Activated CD4-positive, alpha-beta T cell treated with anti-CD3 and anti-CD28 coated beads, Interleukin-2, amount 50 U/mL, for 24 hours (primary cell): ENCODE measurements around the gene ATP5F1A.
"Not testable (repeated sequence)": the region's sequence is repeated elsewhere in the genome, so short reads cannot be mapped to it uniquely, and the experiment has no call there.

Experiments used
- DNase-seq, 2 donors: peaks; one replicate each; pipeline ENCODE4 v3.0.0-alpha.2; 2020; ENCODE audit warnings: low read depth in 1 of 2, low spot score in 1 of 2

ATP5F1A gene

DNA sequence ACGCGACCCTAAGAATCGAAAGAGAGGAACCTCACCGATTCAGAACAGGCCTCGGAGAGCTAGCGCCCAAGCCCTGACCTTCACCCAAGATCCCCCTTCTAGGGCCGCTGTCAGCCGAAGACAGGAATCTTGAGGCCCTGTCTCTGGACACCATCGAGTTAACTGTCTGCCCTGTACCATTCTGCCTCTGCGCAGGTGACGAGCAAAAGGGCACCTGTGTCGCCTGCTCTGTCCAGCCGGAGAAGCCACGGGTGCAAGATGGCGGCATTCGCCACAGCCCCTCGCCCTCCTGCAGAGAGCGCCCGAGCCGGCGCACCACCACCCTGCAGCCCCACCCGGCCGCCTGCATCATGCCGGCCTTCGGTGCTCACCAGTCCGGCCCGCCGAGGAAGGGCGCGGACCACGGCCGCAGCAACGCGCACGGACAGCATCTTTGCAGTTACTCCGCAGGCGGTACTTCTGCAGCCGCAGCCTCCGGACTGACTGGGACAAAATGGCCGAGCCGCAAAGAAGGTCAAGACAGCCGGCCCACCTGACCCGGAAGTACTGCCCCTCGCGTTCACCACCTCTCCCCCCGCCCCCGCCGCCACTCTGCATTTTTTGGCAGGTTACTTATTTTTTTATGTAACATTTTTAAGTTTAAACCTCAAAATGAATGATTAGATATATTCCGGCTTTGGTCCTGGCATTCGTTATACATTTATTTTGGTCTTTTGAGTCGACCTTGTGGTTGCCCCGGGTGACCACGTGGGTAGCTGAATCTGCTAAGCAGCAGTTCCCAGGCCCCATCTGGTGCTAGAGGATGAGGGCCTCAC is at the start of gene ATP5F1A:
Gene ATP5F1A (minus strand): TSS at position 496 of the 815 bp plus-strand sequence. CDS start 65 bp downstream, at position 431.
- peak; percentile 69 to 86 for DNase-seq

DNA sequence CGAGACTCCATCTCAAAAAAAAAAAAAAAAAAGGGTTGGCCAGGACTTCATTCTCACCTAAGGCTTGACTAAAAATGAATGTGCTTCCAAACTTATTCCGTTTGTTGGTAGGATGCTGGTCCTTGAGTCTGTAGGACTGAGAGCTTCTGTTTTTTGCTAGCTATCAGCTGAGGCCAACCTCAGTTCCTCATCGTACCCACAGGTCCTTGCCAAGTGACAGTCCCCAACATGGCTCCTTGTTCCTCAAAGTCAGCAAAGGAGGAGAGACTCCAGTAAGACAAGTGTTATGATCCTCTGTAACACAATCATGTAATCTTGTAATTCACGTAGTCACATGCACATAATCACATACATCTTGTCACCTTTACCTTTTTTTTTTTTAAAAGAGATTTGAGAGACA is 43.1 kb upstream of the ATP5F1A start:
- no peak for DNase-seq

DNA sequence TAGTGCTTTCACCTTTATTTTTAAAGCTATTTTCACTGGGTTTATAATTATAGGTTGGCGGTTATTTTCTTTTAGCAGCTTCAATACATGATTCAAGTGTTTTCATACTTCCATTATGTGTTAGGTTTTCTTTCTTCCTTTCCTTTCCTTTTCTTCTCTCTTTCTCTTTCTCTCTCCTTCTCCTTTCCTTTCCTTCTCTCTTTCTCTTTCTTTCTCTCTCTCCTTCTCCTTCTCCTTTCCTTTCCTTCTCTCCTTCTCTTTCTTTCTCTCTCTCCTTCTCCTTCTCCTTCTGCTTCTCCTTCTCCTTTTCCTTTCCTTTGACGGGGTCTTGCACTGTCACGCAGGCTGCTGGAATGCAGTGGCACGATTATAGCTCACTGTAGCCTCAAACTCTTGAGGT is 42.1 kb upstream of the ATP5F1A start:
- no peak for DNase-seq

DNA sequence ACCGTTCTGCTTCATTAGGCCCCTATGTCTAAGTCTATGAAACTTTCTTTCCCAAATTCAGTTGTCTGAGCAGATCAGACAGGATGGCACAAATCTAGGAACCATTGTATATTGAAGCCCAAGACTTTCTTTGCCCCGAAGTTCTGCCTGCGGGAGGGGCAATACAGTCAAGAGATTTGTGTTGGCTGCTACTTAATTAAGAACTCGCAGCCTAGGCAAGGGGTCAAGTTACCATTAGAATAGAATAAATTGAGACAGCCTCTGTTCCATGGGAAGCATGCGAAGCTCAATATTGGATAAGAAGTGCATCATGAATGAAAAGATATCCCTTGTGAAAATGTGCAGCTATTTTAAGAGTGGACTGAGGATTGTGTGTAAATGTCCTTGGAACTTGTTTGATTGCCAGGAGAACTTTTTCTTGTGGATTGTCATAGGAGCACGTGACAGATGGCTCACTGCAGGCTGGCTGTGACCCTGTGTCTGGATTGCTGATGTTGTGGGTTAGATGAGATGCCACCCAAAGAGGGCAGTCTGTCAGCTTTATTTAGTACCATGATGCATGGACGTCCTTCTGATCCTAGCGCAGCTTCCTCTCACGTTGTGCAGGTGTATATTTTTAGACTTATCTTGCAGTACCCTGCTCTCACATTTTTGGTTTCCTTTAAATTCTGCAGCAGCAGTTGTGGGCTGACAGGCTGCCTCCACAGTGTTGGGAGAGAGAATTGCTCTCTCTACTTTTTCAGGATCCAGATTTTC is 37.0 kb upstream of the ATP5F1A start:
- DNase-seq, result no peak

DNA sequence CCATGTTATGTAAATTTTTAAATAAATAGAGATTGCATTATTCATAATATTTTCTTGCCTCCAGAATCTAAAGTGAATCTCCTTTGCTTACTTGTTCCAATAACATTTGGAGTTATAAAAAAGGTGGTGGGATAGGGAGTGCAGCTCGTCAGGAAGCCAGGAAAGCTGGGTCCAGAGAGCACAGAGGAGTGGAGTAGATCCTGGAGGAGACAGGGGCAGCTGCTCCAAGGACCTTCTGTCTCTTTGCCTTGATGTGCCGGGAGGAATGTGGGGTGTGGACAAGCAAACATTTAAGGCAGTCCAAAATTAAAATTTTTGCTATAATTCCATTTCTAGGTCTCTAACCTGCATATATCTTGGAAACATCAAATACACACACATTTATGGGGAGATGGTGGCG is 35.4 kb upstream of the ATP5F1A start:
- no peak for DNase-seq

DNA sequence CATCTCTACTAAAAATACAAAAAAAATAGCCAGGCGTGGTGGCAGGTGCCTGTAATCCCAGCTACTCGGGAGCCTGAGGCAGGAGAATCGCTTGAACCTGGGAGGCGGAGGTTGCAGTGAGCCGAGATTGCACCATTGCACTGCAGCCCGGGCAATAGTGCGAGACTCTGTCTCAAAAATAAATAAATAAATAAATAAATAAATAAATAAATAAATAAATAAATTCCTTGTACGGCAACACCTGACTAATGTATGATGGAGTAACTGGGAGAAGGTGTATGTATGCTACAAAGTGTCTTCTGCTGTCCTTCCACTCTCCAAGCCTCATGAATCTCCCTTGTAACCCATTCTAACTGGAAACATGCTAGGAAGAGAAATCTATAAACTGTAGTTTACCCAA is 32.5 kb upstream of the ATP5F1A start:
- not testable (repeated sequence) for DNase-seq

DNA sequence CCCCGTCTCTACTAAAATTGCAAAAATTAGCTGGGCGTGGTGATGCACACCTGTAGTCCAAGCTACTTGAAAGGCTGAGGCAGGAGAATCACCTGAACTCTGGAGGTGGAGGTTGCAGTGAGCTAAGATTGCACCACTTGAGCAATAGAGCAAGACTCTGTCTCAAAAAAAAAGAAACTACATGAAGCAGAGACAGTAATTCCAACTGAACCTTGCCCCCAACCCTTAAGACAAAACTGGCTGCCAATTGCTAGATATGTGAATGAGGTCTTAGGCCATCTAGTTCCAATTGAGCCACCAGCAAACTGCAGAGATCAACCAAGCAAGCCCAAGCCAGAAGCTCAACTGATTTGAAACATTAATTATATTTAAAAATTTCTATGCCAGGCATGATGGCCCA is 32.0 kb upstream of the ATP5F1A start:
- no peak for DNase-seq

DNA sequence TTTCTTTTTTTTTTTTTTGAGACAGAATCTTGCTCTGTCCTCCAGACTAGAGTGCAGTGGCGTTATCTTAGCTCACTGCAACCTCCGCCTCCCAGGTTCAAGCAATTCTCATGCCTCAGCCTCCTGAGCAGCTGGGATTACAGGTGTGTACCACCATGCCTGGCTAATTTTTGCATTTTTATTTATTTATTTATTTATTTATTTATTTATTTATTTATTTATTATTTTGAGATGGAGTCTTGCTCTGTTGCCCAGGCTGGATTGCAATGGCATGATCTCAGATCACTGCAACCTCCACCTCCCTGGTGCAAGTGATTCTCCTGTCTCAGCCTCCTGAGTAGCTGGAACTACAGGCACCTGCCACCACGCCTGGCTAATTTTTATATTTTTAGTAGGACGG is 28.5 kb upstream of the ATP5F1A start:
- not testable (repeated sequence) for DNase-seq

DNA sequence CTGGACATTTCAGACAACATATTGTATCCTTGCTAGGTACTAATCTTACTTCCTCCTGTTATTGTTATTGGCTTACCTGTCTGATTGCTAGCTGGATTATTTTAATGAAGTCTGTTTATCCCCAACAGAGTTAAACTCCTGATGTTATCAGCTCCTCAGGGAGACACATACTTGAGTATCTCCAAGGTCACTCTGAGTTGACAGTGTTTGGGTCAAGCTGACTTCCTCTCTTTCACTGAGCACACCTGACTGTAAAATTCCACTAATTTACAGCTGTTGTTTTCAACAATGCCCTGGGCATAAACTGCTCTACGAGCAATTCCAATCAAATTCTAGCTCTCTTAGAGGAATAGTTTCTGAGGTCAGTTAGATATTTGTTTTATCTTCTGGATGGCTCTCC is 15.7 kb upstream of the ATP5F1A start:
- no peak for DNase-seq

DNA sequence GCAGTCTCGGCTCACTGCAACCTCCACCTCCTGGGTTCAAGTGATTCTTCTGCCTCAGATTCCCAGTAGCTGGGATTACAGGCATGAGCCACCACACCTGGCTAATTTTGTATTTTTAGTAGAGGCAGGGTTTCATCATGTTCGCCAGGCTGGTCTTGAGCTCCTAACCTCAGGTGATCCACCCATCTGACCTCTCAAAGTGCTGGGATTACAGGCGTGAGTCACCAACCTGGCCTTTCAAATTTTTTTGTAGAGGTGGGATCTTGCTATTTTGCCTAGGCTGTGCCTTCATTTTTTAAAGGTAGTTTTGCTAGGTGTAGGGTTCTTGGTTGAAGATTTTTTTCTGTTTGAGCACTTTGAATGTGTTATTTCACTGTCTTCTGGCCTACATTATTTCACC is 12.3 kb upstream of the ATP5F1A start:
- DNase-seq, result no peak

DNA sequence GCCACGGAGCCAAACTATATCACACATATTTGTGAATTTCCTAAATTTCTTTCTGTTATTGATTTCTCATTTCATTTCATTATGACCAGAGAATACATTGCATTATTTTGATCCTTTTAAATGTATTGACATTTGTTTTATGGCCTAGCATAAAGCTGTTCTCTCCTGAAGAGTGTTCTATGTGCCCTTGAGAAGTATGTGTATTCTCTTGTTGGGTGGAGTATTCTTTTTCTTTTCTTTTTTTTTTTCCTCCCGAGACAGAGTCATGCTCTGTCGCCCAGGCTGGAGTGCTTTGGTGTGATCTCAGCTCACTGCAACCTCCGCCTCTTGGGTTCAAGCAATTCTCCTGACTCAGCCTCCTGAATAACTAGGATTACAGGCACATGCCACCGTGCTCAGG is 11.3 kb upstream of the ATP5F1A start:
- DNase-seq, result no peak

DNA sequence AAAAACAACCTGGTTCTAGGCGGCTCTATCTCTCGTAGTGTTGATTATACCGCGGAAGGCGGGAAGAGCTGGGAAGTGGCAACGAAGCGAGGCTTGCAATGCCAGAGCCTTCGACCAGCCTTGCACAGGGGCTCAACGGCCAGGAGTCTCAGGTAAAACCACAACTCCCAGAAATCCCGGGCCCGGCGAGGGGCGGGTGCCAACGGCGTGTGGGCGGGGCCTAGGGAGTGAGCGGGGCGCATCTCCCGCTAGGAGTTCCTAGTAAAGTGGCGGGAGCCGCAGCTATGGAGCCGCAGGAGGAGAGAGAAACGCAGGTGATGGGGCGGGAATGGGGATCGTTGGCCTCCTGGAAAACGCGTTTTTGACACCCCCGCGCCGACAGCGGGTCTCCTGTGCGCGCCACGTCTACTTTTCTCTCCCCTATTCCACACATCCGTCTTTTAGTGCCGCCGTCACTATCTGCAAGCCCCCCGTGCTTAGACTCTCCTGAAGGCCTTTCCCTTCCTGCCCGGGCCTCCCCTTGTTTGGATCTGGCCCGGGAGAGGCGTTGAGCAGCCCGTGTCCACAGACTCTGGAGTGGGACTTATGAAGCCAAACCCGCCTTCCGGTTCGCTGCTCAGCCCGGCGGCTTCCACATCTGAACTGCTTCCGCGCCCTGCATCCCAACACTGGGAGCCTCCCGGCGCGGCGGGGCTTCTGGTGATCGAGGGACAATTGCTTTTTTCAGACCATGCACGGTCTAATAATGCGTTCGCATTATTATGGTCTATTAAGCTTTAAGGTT is 6.2 kb upstream of the ATP5F1A start, which contains the start of gene HAUS1:
Gene HAUS1 (plus strand): TSS at position 258 of the 784 bp plus-strand sequence. CDS start 27 bp downstream, at position 285.
- peak; percentile 61 to 83 for DNase-seq

DNA sequence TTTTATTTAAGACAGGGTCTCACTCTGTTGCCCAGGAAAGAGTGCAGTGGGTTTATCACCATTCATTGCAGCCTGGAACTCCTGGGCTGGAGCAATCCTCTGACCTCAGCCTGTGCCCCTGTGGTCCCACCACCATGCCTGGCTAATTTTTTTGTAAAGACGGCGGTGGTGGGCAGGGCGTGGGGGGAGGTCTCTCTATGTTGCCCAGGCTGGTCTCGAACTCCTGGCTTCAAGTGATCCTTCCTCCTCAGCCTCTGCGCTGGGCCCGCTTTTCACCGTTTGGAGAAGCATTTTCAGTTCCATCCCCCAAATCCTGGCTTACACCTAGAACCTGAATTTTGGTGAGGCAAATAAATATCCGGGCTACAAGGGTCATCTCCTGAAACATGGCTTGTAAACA is 1.4 kb upstream of the ATP5F1A start:
- no peak for DNase-seq

DNA sequence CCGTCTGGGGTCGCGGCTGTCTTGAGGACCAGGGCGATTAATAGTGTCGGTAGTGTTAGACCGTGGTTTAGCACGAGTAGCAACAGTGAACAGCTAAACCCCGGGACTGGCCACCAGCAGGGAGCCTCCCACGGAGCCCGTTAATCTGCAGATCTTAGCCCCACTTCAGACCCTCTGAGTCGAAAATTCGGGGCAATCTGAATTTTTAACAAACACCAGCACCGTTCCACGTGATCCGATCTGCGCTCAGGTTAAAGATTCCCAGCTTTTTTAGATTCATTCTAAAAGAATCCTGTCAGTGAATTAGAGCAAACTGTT is 479 bp upstream of the ATP5F1A start:
- peak in 1 of 2 donors; percentile 53 for DNase-seq

DNA sequence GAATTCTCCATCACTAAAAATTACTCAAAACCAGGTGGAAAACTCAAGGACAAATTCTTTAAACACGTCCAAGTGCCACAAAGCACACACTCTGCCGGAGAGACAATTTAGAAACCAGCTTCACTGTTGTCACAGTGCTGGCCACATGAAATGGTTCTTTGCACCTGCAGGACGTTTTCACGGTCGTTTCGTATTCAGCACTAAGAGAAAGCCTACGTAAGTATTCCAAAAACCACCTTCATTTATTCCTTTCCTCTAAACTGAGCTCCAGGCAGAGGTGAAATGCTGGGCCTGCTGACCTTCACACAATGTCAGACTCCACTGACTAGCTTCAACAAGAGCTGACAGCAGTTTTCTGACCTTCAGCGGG is 680 bp downstream of the ATP5F1A start:
- DNase-seq, result no peak

DNA sequence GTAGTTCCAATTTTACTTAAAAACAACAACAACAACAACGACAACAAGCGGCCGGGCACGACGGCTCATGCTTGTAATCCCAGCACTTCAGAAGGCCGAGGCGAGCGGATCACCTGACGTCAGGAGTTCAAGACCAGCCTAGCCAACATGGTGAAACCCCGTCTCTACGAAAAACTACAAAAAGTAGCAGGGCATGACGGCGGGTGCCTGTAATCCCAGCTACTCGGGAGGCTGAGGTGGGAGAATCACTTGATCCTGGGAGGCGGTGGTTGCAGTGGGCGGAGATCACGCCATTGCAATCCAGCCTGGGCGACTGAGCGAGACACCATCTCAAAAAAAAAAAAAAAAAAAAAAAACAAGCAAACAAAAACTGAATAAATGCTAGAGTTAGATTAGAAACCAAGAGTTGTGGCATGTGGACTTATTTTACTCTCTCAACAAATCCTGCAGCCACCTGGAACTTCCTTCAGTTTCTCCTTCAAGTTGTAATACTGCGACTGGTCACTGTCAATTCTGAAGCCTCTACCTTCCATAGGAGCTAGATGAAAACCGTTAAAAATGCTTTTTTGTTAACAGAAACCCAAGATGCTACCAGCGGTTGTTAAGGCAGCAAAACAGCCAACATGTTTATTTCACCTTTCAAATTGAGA is 1.3 kb downstream of the ATP5F1A start:
- no peak for DNase-seq

DNA sequence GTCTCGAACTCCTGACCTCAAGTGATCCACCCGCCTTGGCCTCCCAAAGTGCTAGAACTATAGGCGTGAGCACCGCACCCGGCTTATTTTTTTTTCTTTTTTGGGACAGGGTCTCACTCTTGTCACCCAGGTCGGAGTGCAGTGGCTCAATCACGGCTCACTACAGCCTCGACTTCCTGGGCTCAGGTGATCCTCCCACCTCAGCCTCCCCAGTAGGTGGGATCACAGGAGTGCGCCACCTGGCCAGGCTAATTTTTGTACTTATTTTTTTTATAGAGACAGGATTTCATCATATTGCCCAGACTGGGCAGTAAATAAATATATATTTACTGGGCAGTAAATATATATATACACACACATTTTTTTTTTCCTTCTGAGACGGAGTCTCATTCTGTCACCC is 2.6 kb downstream of the ATP5F1A start:
- DNase-seq, result no peak

DNA sequence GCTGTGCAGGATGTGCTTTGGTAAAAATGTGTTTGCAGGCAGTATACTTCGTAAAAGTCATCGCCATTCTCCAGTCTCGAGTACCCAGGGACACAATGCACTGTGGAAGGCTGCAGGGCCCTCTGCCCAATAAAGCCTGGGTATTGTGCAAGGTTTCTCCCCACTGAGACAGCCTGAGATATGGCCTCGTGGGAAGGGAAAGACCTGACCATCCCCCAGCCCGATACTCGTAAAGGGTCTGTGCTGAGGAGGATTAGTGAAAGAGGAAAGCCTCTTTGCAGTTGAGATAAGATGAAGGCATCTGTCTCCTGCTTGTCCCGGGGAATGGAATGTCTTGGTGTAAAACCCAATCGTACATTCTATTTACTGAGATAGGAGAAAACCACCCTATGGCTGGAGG is 9.6 kb downstream of the ATP5F1A start:
- not testable (repeated sequence) for DNase-seq

DNA sequence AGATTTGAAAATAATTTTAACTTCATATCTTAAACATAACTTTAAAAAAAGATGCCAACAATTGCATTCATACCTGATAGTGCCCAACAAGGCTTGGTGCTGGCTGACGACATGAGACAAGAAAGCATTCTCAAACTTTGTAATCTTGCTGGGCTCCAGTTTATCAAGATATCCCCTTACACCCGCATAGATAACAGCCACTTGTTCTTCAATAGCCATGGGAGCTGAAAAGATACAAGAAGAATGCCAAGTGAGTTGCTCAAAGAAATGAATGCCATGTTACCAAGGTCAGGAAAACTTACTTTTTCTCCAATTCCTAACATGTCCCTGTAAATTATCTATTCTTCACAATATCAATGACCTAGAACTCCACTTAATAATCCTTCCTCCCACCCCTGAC is 13.7 kb downstream of the ATP5F1A start:
- no peak for DNase-seq

DNA sequence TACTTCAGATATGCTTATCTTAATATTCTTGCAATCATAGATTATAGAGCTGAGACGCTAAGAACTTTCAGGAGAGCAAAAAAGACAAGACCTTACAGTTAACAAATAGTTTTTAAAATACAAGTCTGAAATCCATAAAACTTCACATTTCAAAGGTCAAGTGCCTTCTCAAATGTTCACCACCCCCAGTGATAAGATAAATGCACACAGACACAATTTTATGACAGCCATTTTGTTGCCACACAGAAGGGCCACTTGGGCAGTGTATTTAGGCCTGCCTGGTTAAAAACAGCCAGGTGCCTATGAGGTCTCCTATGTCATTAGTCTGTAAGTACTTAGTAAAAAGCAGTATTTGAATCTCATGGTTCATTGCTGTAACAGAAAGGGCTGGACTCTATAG is 17.9 kb downstream of the ATP5F1A start:
- no peak for DNase-seq

DNA sequence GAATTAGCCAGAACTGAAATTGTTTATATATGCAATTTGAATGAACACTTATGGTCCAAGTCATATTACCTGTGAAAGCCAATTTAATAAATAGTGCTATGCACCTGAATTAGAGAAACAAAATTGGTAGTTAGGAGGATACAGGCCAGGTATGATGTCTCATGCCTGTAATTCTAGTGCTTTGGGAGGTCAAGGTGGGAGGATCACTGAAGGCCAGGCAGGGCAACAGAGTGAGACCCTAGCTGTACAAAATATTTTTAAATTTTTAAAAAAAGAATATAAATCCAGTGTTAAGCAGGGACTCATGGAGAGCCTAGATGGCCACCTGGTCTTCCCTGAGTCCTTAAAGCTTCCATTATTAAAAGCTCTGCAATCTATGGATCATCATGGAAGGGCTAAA is 18.8 kb downstream of the ATP5F1A start:
- DNase-seq, result no peak
